RPMI8226 (cell line): ENCODE results near the gene CDH2.

Experiments used
- DNase-seq: peaks from one replicate; pipeline ENCODE4 v3.0.0-alpha.2; 2015

Gene CDH2

GRCh38 chr18:28126768-28127167 lies 50.2 kb downstream of the CDH2 start:
- DNase-seq, result no peak

GRCh38 chr18:28125051-28125450 lies 51.9 kb downstream of the CDH2 start:
- no peak for DNase-seq

GRCh38 chr18:28124131-28125029 lies 52.5 kb downstream of the CDH2 start:
- no peak for DNase-seq

DNA sequence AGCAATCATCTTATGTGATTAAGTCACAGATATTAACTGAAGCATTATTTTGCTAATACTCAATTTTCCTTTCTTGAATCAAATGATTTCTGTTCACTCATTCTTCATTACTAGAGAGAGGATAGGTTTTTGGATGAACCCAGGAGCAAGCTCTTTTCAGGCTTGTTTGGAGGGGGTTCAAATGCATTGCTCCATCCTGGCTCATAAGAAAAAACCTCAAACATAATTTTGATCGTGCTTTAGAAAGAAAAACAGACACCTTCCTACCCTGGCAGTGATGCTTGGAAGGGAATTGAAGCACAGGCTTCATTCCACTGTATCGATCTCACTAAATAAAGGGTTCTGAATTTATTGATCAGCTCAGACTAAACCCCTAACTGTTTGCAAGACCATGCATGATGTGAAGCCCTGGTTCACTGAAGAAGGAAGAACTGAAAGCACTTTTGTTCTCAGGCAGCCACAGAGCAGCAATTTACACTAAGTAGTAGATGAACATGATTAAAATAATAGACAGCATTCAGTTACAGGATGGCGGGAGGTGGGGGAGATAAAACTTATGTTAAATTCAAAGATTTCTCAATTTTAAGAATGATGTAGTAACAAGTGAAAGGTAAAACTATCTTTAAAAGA lies 53.4 kb downstream of the CDH2 start:
- DNase-seq, result no peak

- DNase-seq, result no peak
These were observed 56.0 kb downstream of the CDH2 start for GRCh38 chr18:28120828-28121515.

- no peak for DNase-seq
These were observed 60.5 kb downstream of the CDH2 start for GRCh38 chr18:28116461-28116860.

- no peak for DNase-seq
These were observed 61.8 kb downstream of the CDH2 start for GRCh38 chr18:28115149-28115550.

GRCh38 chr18:28114472-28114871 lies 62.5 kb downstream of the CDH2 start:
- no peak for DNase-seq

- DNase-seq, result no peak
These were observed 63.5 kb downstream of the CDH2 start for GRCh38 chr18:28113271-28114029.

DNA sequence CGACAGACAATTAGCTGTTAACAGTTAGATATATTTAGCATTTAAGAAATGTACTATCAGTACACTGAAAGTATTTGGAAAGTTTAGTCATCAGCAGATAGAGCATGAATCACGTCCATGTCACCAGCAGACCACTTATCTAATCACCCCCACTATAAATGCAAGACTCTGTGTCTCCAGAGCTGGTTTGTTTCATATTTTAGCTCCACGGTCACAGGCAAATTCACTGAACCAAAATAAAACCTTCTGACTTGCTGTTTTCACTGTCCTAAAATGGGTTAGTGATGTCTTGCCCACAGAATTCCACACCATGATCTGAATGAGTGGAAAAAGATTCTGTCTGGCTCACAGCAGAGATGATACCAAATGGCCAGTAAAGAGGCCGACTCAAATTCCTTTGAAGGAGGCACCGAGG lies 64.9 kb downstream of the CDH2 start:
- no peak for DNase-seq

DNA sequence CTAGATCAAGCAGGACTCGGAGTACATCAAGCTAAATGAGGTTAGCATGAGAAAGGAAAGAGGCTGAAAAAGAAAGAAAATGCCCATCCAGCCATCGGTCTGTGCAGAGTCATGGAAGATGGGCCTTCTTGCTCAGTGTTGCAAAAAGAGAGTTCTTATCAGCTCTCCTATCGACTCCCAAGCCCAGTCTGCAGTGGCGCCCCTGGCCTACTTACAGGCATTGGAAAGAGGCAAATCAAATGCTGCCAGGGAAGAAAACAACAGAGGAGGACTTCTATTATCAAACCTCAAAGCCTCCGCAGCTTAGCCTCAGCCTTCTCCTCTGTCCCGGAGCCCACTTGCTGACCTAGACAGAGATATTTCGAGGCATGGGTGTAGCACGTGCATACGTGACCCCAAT lies 66.0 kb downstream of the CDH2 start:
- DNase-seq, result no peak

DNA sequence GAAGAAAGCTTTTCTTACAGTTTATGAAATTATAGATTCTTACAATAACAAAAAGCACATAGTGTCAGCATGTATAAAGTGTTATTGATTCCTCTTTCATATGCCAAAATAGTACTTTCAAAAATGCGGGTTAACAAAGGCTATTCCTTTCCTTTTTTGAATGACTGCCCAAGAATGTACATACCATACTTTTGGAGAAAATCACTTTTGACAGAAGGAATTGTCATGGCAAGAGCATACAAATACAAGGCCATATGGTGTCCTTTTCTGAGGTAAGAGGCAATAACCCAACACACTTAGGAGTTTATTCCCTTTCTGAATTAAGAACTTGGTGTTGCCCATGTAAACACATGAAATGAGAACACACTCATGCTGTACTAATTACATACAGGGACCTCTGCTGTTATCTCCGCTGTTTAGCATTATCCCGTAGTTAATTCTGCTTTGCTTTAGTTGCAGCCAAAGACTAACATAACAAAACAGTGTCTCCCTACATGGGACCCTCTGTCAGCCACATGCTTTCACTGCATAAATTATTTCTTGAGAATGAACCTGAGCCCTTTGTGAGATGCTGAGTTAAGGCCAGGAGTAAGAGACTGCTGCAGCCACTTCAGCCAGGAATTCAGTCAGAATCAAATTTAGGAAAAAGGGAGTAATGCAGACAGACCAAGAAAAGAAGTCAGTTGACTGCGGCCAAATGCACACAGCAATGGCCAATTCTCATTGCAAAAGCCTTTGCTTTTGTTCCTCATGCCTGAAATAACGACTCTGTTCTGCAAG lies 67.0 kb downstream of the CDH2 start:
- no peak for DNase-seq

DNA sequence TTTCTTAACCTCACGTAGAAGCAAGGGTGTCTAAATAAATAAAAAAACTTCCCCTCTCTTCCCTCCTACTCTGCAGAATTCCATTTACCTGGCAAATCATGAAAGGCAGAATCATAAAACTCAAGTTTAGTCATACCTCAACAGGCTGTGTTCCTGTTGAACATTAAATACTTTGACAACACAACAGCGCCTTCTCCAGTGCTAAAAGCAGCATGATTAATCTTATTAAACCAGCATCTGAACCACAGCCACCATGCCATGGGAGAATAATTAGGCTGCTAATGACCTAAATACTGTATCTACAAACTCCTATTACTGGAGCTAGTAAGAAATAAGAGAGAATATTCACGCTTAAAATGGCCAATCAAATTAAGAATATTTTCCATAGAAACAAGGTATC lies 68.1 kb downstream of the CDH2 start:
- no peak for DNase-seq

GRCh38 chr18:28108254-28108653 lies 68.7 kb downstream of the CDH2 start:
- DNase-seq, result no peak

DNA sequence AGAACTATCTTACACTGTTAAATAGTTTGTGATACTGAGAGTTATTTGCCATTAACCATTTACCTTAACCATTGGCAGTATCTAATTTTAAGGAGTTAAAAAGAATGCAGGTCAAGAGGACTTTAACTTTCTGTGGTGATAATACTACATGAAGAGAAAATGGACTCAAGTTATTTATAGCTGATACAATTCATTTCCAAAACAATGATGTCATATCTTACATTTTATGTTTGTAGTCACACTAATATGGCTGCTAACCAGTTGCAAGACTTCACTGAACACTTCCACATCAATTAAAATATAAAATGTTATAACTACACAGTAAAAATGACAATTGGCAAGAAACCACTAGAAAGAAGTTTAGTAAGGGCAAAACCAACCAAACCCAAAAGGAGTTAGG lies 77.7 kb downstream of the CDH2 start:
- no peak for DNase-seq

GRCh38 chr18:28095631-28096030 lies 81.3 kb downstream of the CDH2 start:
- DNase-seq, result no peak

GRCh38 chr18:28095041-28095440 lies 81.9 kb downstream of the CDH2 start:
- DNase-seq, result no peak

GRCh38 chr18:28091197-28091596 lies 85.7 kb downstream of the CDH2 start:
- DNase-seq, result no peak

GRCh38 chr18:28088477-28088876 lies 88.5 kb downstream of the CDH2 start:
- no peak for DNase-seq

DNA sequence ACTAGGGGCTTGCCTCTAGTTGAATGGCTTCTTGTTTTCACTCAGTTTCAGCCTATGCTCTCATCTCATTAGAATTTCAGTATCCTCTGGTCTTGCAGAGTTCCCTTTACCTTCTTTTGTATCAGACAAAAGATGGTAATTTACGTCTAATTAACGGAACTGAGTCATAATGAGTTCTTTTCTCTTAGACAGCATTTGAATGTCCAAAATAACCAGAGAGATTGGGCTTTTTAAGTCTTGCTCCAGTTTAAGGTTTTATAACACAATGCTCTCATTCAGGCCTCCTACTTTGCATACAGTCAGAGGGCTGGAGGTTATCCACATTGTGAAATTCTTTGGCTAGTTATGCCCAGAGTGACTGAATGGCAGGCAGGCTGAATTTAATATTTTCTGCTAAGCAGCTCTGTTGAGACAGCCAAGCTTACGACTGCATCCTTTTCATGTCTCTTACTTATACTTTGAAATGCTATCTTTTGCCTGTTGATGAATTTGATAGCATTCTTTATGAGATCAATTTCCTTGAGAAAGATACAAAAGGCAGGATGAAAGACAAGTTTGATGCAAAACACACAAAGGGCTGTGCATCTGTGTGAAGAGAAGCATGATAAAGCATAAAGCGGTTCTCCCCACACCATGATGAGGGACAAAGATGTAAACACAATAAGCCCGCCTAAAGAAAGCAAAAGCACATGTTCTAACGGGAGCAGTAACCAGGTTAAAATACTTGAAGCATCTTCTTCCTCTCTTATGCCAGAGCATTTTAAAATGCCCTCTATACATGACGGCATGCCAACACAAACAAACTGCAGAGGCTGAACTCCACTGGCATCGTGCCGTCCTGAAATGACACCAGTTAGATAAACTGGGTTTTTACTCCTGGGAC lies 90.0 kb downstream of the CDH2 start:
- no peak for DNase-seq

DNA sequence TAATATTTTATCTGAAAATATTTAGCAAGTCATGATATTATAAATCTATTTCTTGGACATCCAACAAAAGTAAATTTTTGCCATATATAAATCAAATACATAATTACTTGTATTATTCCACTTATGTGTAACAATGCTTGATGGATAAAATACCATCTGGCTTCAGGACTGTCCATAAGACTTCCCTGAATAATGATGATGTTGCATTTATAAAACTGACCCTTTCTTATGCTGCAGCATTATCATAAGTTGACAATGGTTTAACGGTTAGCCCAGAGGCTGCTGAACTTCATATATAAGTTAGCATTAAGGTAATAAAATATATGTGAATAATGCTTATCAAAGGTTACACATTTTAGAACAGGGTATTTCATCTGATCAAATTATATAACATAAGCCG lies 95.4 kb downstream of the CDH2 start:
- no peak for DNase-seq
